Measurements from ENCODE around the gene MBNL1. TPM values are rescaled to one million over a fixed set of nuclear protein-coding genes. Genes with fewer than 3 reads are reported as not detected.

MBNL1 gene
- total RNA-seq, 1 experiment from 2014 or later = 130 TPM

GRCh38 chr3:152252755-152253154, 16.0 kb upstream of the MBNL1 start:
- no peak for DNase-seq (ENCODE audit: extremely low read depth, low read depth)

DNA sequence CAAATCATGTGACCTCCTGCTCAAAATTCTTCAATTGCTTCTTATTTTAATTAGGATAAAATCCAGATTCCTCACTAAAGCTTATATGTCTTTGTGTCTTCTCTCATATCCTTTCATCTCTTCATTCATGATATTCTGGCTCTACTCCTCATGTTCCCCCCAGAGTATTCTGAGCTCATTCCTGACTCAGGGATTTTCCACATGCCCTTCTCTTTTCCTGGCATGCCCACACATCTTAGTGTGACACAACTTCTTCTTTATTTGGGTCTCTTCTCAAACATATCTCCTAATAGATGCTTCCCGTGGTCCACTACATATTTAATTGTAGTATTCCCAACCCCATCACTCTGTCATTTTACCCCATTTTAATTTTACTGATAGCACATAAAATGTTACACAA, 15.2 kb upstream of the MBNL1 start:
- DNase-seq (ENCODE audit: extremely low read depth, low read depth) = no peak

DNA sequence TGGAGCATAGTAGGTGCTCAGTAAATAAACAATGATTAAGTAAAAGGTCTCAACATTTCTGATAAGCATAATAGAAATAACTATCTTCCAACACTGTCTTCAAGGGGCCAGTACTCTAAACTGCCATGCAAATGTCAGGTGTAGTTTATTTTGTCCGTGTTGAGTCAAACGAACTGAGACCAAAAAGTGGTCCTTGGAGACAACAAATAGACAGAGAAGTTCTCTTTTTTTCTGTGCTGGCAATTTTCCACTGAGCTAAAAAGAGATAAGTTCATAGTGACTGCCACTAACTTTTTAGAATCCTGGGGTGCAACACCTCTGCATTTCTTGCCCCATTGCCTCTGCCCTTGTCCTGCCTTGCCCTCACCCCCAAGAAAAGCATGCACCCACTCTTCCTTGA, 14.7 kb upstream of the MBNL1 start:
- no peak for DNase-seq (ENCODE audit: extremely low read depth, low read depth)

DNA sequence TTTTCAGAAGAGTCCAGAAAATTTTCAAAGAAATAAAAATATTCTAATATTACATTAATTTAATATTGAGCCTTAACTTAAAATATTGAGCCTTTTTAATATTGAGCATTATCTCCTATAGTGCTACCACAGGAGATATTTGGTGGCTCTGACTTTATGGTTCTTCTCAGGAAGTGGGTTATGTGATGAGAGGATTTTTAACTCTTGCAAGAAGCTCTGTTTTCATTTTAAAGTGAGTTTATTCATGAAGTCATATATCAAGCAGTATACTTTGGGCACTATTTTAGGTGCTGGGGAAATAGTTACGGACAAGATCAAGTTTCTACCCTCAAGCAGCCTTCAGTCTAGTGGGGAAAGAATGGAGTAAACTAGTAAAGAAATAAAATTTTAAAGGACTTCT, 13.4 kb upstream of the MBNL1 start:
- no peak for DNase-seq (ENCODE audit: extremely low read depth, low read depth)

- DNase-seq (ENCODE audit: extremely low read depth, low read depth) = no peak
Observed at GRCh38 chr3:152256851-152257562, 11.7 kb upstream of the MBNL1 start.

GRCh38 chr3:152257563-152258035, 11.1 kb upstream of the MBNL1 start:
- DNase-seq (ENCODE audit: extremely low read depth, low read depth) = no peak

DNA sequence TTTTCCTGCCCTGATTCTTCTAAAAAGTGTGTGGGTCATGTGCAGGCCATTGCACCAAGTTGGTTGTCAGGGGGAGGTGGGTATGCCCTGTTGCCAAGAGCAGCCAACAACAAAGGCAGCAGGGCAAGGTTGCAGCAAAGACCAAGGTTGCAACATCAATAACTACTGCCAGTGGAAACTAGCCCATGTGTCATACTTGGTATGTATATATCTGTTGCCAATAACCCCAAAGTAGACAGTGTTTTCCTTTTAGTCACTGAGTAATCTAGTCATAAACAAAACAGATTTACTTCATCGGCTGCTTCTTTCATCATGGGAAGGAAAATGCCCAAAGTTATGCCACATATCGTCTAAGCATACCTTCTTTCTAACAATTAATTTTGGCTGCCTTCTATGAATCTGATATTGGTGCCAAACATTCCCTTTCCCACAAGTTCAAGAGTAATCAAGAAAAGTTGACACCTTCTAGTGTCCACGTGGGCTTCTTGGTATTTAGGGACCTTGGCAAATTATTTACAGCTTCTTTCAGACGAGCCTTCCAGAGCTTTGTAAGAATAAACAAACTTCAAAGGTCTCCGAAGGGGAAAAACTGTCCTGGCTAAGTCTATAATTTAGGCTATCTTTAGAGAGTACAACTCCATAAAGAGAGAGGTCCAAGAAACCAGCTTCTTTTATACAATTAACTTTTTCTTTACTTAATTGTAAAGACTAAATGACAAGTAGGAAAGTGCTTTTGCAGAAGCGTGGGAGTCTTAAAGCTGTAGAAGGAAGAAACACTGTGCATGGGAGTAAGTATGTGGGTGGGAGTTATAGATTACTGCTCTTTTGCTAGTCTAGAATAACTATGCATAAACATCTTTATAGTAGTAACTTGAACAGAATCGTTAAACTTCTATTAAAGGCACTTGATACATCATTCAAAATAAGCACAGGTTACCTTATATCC, 10.0 kb upstream of the MBNL1 start:
- peak; percentile 72 for DNase-seq (ENCODE audit: extremely low read depth, low read depth)

DNA sequence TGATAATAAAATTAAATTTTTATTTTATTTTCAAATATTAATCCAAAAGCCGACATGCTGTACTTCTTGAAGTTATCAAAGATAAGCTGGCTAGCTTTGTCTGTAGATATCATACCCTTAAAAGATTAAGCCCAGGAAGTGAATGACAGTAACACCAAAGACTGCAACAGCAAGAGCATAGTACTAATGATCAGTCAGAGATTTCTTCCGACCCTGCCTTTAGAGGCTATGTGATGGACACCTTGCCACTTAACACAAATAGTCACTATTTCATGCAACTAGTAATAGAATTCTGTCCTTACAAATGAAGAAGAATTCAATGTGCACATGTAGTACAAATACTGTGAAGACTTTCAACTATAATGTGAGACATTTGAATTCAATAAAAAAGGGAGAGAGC, 9.3 kb upstream of the MBNL1 start:
- no peak for DNase-seq (ENCODE audit: extremely low read depth, low read depth)

- DNase-seq (ENCODE audit: extremely low read depth, low read depth) = no peak
Observed at GRCh38 chr3:152260026-152260425, 8.7 kb upstream of the MBNL1 start.

DNA sequence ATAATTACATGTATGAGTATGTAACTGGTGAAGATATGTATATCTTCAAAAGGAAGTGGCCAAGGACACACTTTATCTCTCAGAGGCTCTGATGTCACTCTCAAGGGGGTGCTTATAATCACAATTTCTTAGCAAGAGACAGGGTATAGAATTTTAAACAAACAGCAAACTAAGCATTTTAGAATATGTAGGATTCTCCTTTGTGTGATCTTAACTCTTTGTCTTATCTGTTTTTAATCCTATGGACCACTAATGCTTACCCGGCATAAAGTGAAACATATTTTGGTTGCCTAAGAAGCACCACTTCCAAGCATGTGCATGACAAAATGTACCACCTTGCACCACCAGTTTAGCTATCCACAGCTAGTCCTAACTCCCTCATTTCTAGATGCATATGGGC, 8.2 kb upstream of the MBNL1 start:
- DNase-seq (ENCODE audit: extremely low read depth, low read depth) = no peak

GRCh38 chr3:152261329-152261728, 7.4 kb upstream of the MBNL1 start:
- no peak for DNase-seq (ENCODE audit: extremely low read depth, low read depth)

DNA sequence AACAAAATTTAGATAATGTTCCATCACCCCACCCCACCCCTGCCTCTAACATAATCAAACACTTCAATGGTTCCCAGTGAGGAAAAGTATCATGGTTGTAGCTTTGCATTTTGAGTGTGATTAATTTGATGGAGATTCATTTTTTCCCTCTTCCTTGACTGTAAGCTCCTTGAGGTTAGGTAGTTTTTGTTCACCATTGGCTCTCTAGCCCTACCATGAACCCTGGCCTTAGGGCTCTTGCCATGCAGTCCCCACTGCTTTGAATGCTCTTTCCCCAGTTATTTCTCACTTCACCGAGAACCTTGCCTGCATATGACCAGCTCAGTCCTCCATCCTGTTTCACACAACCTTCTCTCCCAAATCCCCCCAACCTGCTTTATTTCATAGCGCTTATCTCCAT, 5.0 kb upstream of the MBNL1 start:
- DNase-seq (ENCODE audit: extremely low read depth, low read depth) = no peak

DNA sequence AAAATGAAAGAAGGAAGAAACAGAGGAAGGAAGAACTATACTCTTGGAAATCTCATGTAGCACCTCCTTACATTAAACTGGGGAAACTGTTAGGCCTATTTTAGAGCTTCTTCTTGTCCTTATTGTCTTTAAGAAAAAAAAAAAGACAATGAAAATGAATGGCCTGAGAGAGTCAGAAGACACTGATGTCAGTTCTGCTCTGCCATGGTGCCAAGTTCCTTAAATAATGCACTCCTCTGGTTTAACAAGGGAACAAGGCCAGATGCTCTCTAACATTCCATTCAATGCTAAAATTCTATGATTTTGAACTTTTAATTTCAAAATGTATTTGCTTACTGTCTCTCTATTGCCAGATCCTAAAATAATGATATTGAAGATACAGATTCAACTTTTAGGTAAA, 4.4 kb upstream of the MBNL1 start:
- DNase-seq (ENCODE audit: extremely low read depth, low read depth) = no peak

DNA sequence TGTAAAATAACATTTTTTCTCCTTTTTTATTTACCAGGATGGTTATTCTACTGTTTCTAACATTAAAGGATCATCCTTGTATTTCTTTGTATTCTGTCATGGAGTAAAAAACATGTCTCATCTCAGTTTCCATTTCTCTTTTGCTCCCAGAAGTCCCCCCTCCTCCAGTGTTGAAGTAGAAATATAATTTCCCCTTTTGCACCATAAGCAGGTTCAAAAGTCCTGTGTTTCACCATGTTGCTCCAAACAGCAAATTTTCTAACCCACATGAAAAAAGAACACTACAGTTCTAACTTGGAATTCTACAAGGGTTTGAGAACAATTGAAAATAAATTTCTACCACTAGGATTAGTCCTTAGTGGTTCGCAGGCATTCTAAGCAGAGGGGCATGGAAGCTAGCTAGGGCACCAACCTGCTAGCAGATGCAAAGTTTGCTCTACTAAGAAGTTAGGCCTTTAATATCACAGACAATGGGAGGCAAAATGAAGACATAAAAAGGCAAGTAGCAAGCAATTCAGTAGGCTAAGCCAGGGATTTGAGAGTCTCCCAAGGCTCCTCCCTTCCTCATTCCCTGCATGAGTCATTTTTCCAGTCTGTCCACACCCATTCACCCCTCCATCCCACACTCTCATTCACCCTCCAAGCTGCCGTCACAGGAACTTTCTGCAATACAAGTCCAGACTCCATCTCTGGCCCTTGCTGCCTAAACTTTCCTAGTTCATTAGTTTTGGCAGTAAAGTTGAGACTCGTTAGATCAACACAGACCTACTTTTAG, 2.3 kb upstream of the MBNL1 start:
- DNase-seq (ENCODE audit: extremely low read depth, low read depth) = peak; percentile 86

DNA sequence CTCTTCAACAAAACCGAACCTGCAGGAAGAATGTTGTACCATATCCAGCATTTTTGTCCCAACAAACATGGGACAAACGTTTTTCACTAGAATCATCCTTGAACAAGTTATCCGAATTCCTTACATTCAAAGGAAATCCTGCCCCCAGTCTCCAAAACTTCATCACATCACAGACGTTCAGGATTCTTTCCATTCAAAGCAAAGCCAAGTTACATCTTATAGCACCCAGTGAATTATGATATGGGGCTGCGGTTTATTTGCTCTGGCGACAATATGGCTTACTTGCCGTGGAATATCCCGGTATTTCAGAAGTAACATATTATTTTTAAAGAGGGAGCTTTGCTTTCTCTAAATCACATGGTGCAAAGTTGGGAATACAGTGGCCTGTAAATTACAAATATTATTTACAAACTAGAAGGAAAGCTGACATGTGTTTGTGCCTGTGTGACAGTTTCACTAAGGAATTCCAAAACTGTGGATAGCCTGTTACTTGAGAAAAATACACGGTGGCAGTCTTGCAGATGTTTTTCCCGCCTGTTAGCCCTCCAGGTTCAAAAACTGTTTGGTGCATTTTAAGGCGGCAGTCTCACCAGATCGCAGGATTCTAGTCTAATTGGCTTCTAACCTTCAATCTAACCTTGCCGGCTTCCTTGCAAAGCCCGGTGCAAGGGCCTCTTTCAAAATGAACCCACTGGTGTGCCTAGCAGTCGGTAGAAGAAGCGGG, 736 bp upstream of the MBNL1 start:
- no peak for DNase-seq (ENCODE audit: extremely low read depth, low read depth)

DNA sequence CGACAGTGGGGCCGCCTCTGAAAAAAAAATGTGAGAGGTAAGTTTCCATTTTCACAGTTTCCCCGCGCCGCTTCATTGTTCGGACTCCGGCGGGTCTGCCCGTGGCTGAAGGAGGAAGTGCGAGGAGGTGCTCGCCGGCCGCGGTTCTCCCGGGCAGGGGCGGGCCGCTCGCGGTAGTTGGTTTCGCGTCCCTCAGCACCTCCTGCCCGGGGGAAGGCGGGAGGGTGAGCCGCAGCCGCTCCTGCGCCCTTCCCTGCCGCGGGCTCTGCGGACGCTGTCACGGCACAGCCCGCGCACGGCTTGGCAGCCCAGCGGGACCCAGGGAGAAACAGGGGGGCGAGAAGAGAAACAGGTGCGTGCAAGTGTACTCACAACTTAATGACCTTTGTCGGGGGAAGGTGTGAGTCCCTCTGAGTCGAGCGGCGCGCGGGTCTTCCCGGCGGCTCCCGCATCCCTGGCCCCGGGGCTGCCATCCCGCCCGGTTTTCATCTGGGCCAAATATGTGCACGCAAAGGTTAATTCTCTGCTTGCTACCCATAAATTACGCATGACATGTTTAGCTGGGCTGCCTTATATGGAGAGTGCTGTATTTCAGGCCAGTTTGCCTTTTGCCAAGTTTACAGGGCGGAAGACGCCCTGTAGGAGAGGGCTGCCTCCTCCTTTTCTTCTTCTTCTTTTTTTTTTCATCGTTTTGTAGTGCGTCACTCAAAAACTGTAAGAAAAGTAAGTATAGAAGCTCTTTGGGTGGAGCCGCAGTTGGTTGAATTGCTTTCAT, 514 bp downstream of the MBNL1 start:
- DNase-seq (ENCODE audit: extremely low read depth, low read depth) = peak; percentile 29

DNA sequence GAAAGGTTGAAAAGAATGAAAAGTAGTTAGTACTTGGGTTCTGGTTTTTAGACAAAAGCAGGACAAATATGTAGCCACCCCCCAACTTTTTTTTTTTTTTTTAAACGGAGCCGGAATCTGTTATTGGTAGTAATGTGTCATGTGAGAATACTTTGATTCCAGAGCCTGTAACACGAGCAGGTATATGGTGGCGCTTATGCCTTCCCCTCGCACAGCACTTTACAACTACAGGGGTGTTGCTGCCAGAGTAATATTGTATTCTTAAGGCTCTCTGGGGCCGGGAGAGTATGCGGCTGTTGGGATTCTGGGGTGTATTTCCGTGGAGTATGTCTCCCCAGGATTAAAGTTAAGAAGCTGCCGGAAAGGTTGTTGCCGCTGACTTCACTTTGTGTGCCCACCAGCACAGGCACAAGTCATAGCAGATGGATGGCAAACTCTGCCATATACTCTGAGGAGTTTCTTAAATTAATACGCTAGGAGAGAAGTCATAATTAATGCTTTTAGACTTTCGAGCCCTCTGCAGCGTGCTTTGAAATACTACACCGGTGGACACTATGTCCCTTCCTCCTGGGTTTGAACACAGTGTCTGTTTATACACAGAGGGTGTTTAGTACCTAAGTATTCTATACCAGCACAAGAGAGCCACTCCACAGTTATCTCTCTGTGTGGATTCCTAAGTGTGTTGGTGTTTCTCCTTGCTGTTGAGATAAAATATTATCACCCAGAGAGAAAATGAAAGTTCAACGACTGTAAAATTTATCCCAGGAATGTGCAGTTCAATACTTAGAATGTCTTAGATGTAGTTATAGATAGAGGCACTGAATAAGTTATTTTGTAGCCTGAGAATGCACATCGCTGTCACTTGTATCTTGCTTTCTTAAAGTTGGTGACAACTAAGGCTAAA, 1.4 kb downstream of the MBNL1 start:
- no peak for DNase-seq (ENCODE audit: extremely low read depth, low read depth)

DNA sequence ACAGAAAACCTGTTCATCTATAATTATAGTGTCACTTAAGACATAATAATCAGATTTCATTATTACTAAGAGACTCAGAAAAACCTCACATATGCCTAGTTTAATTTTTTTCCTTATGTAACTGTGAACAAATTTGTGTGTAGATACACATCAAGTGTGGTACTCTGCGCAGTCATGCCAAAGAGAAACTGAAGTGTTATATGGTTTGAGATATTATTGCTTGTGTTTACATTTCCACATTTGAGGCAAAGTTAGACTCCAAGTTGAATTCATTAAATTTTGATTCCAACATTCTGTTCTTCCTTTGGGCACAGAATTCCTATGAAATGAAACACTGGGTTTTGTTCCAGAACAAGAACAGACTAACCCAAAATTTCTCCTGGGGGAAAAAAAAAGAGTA, 2.2 kb downstream of the MBNL1 start:
- DNase-seq (ENCODE audit: extremely low read depth, low read depth) = no peak

Data from NCI-H460 (cell line).